ENCODE data around the gene MYCBP2.

DNA sequence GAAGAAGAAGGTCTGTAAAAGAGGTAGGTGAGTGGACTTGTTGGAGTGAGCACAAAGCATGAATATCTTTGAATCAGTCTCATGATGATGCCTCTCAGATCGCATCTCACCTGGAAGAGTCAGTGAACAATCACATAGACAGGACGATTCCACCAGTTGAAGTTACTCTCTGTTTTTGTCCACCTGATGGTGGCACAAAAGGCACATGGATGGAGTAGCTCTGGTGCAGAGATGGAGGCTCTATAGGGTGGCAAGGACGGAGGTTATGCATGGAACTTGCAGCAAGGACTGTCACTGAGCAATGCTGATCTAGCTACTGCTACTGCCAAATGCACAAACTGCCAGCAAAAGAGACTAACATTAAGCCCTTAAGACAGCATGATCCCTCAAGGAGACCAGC is 10.3 kb upstream of the MYCBP2 start:
- TF ChIP-seq EP300 (IDR thresholded peaks at IDR 0.05) = no peak
- TF ChIP-seq, protein P1, sequence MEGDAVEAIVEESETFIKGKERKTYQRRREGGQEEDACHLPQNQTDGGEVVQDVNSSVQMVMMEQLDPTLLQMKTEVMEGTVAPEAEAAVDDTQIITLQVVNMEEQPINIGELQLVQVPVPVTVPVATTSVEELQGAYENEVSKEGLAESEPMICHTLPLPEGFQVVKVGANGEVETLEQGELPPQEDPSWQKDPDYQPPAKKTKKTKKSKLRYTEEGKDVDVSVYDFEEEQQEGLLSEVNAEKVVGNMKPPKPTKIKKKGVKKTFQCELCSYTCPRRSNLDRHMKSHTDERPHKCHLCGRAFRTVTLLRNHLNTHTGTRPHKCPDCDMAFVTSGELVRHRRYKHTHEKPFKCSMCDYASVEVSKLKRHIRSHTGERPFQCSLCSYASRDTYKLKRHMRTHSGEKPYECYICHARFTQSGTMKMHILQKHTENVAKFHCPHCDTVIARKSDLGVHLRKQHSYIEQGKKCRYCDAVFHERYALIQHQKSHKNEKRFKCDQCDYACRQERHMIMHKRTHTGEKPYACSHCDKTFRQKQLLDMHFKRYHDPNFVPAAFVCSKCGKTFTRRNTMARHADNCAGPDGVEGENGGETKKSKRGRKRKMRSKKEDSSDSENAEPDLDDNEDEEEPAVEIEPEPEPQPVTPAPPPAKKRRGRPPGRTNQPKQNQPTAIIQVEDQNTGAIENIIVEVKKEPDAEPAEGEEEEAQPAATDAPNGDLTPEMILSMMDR (IDR thresholded peaks at IDR 0.05) = no peak

Data from upper lobe of left lung (tissue), 4 donors.